Activated CD4-positive, alpha-beta memory T cell treated with anti-CD3 and anti-CD28 coated beads for 36 hours (primary cell): Measurements from ENCODE around the gene ZNF22. TPM values are rescaled to one million over a fixed set of nuclear protein-coding genes. Genes with fewer than 3 reads are reported as not detected.

ENCODE experiments used
- CTCF ChIA-PET: fragments of 350-600 bp; sonication (Branson Sonifier 250); formaldehyde crosslinking; loops from one replicate; lab custom pipeline; 2021; ENCODE audit warnings: antibody characterized with exemption, inconsistent platforms; lab: Charles Lee
- POLR2A ChIA-PET: fragments of 350-600 bp; sonication (Branson Sonifier 250); formaldehyde crosslinking; loops from one replicate; lab custom pipeline; 2021; ENCODE audit warnings: antibody characterized with exemption; lab: Charles Lee
- DNase-seq: peaks from one replicate; pipeline ENCODE4 v3.0.0-alpha.2; 2020
- H3K27ac Mint-ChIP-seq: one replicate; pipeline ENCODE4 v1.8.0; 2021; ENCODE audit warnings: mixed read lengths
- H3K27me3 Mint-ChIP-seq: one replicate; pipeline ENCODE4 v1.8.0; 2021; ENCODE audit warnings: mixed read lengths
- H3K36me3 Mint-ChIP-seq: one replicate; pipeline ENCODE4 v1.8.0; 2021; ENCODE audit warnings: mixed read lengths
- H3K4me1 Mint-ChIP-seq: one replicate; pipeline ENCODE4 v1.8.0; 2021; ENCODE audit warnings: low read depth, mixed read lengths
- H3K4me3 Mint-ChIP-seq: one replicate; pipeline ENCODE4 v1.8.0; 2021; ENCODE audit warnings: mild to moderate bottlenecking, mixed read lengths
- H3K9me3 Mint-ChIP-seq: one replicate; pipeline ENCODE4 v1.8.0; 2021; ENCODE audit warnings: mixed read lengths
- intact Hi-C: fragments of 100-400 bp; cut with micrococcal nuclease; formaldehyde crosslinking; loops from one replicate; pipeline ENCODE4 v1.15.1; 2023
- total RNA-seq, 2 experiments: library from RNA; stranded (reverse); gene quantifications; one replicate each; pipeline ENCODE4 v1.2.3, GENCODE V29; 2021

ZNF22 gene
- total RNA-seq, 2 experiments from 2014 or later, result 19.3 to 19.9 TPM

- Mint-ChIP-seq H3K27me3 (peaks cover 2% of the 10 kb centered on the region), H3K27ac (no peak overlapping the region), H3K36me3 (no peaks in the 10 kb centered on the region), H3K4me1 (no peaks in the 10 kb centered on the region), H3K9me3 (no peaks in the 10 kb centered on the region), H3K4me3 (no peak overlapping the region)
- ChIA-PET POLR2A (no interaction called here), CTCF (interaction anchor here (0.7 to 1.0 kb wide), 2 partner anchors 15 to 17 kb away, joined by 3 read pairs; no protein-coding TSS in a partner anchor)
- intact Hi-C loops, result no loop called here
- peak; percentile 3 for DNase-seq
Observed at GRCh38 chr10:44988957-44989585, 11.7 kb upstream of the ZNF22 start.

GRCh38 chr10:44989597-44990301, 11.0 kb upstream of the ZNF22 start:
- peaks cover 2% of the 10 kb centered on the region for H3K27me3 Mint-ChIP-seq
- H3K4me1 Mint-ChIP-seq, result no peaks in the 10 kb centered on the region
- no peak for DNase-seq
- no peaks in the 10 kb centered on the region for H3K9me3 Mint-ChIP-seq
- CTCF ChIA-PET, result interaction anchor here (0.7 to 2.2 kb wide), 2 partner anchors 15 to 57 kb away, joined by 3 to 7 read pairs; no protein-coding TSS in a partner anchor
- H3K36me3 Mint-ChIP-seq, result no peaks in the 10 kb centered on the region
- no peak overlapping the region for H3K4me3 Mint-ChIP-seq
- POLR2A ChIA-PET, result no interaction called here
- H3K27ac Mint-ChIP-seq, result no peak overlapping the region
- intact Hi-C loops, result no loop called here

GRCh38 chr10:44990302-44990655, 10.4 kb upstream of the ZNF22 start:
- Mint-ChIP-seq H3K27ac (no peak overlapping the region), H3K36me3 (no peaks in the 10 kb centered on the region), H3K9me3 (no peaks in the 10 kb centered on the region), H3K4me1 (peaks cover 3% of the 10 kb centered on the region), H3K4me3 (no peak overlapping the region), H3K27me3 (peaks cover 2% of the 10 kb centered on the region)
- ChIA-PET CTCF (interaction anchor here (2.2 kb wide), 1 partner anchor 57 kb away, joined by 7 read pairs; no protein-coding TSS in a partner anchor), POLR2A (no interaction called here)
- intact Hi-C loops, result no loop called here
- DNase-seq, result peak; percentile 8

GRCh38 chr10:44990965-44991364, 9.8 kb upstream of the ZNF22 start:
- ChIA-PET POLR2A (no interaction called here), CTCF (interaction anchor here (2.2 kb wide), 1 partner anchor 58 kb away, joined by 7 read pairs; no protein-coding TSS in a partner anchor)
- H3K4me1 Mint-ChIP-seq, result peaks cover 10% of the 10 kb centered on the region
- no peak overlapping the region for H3K27ac Mint-ChIP-seq
- DNase-seq, result peak; percentile 5
- intact Hi-C loops, result no loop called here
- no peak overlapping the region for H3K4me3 Mint-ChIP-seq
- no peaks in the 10 kb centered on the region for H3K36me3 Mint-ChIP-seq
- peaks cover 2% of the 10 kb centered on the region for H3K27me3 Mint-ChIP-seq
- no peaks in the 10 kb centered on the region for H3K9me3 Mint-ChIP-seq

- CTCF ChIA-PET, result interaction anchor here (2.2 kb wide), 1 partner anchor 58 kb away, joined by 7 read pairs; no protein-coding TSS in a partner anchor
- no peak for DNase-seq
- H3K4me3 Mint-ChIP-seq, result no peak overlapping the region
- H3K4me1 Mint-ChIP-seq, result peaks cover 10% of the 10 kb centered on the region
- H3K27ac Mint-ChIP-seq, result no peak overlapping the region
- H3K27me3 Mint-ChIP-seq, result peaks cover 2% of the 10 kb centered on the region
- POLR2A ChIA-PET, result no interaction called here
- no peaks in the 10 kb centered on the region for H3K36me3 Mint-ChIP-seq
- no peaks in the 10 kb centered on the region for H3K9me3 Mint-ChIP-seq
- intact Hi-C loops, result no loop called here
Observed at GRCh38 chr10:44991571-44991970, 9.2 kb upstream of the ZNF22 start.

- no peak for DNase-seq
- no peak overlapping the region for H3K27ac Mint-ChIP-seq
- peaks cover 2% of the 10 kb centered on the region for H3K27me3 Mint-ChIP-seq
- H3K4me3 Mint-ChIP-seq, result no peak overlapping the region
- intact Hi-C loops, result no loop called here
- H3K9me3 Mint-ChIP-seq, result no peaks in the 10 kb centered on the region
- H3K4me1 Mint-ChIP-seq, result peaks cover 10% of the 10 kb centered on the region
- no peaks in the 10 kb centered on the region for H3K36me3 Mint-ChIP-seq
- ChIA-PET CTCF (no interaction called here), POLR2A (interaction anchor here (0.8 kb wide), 1 partner anchor 17 kb away, joined by 3 read pairs; no protein-coding TSS in a partner anchor)
Observed at GRCh38 chr10:44992070-44992731, 8.5 kb upstream of the ZNF22 start.

- Mint-ChIP-seq H3K36me3 (no peaks in the 10 kb centered on the region), H3K4me1 (peaks cover 10% of the 10 kb centered on the region), H3K27me3 (peaks cover 2% of the 10 kb centered on the region), H3K9me3 (no peaks in the 10 kb centered on the region), H3K4me3 (no peak overlapping the region), H3K27ac (no peak overlapping the region)
- intact Hi-C loops, result no loop called here
- no peak for DNase-seq
- ChIA-PET CTCF (no interaction called here), POLR2A (interaction anchor here (0.8 kb wide), 1 partner anchor 18 kb away, joined by 3 read pairs; no protein-coding TSS in a partner anchor)
Observed at GRCh38 chr10:44992732-44993225, 7.9 kb upstream of the ZNF22 start.

- peaks cover 10% of the 10 kb centered on the region for H3K4me1 Mint-ChIP-seq
- H3K4me3 Mint-ChIP-seq, result no peak overlapping the region
- intact Hi-C loops, result no loop called here
- ChIA-PET POLR2A (interaction anchor here (0.8 kb wide), 1 partner anchor 18 kb away, joined by 3 read pairs; no protein-coding TSS in a partner anchor), CTCF (no interaction called here)
- H3K36me3 Mint-ChIP-seq, result no peaks in the 10 kb centered on the region
- no peaks in the 10 kb centered on the region for H3K9me3 Mint-ChIP-seq
- no peak overlapping the region for H3K27ac Mint-ChIP-seq
- peak; percentile 7 for DNase-seq
- H3K27me3 Mint-ChIP-seq, result peaks cover 2% of the 10 kb centered on the region
Observed at GRCh38 chr10:44993226-44993921, 7.3 kb upstream of the ZNF22 start.

- ChIA-PET CTCF (interaction anchor here (1.2 kb wide), 1 partner anchor 14 kb away, joined by 5 read pairs; no protein-coding TSS in a partner anchor), POLR2A (no interaction called here)
- DNase-seq, result no peak
- Mint-ChIP-seq H3K4me1 (peaks cover 10% of the 10 kb centered on the region), H3K36me3 (no peaks in the 10 kb centered on the region), H3K27ac (no peak overlapping the region), H3K9me3 (no peaks in the 10 kb centered on the region), H3K27me3 (no peaks in the 10 kb centered on the region), H3K4me3 (no peak overlapping the region)
- intact Hi-C loops, result no loop called here
Observed at GRCh38 chr10:44993922-44994751, 6.6 kb upstream of the ZNF22 start.

- Mint-ChIP-seq H3K9me3 (no peaks in the 10 kb centered on the region), H3K36me3 (peaks cover 1% of the 10 kb centered on the region), H3K4me3 (no peak overlapping the region), H3K27ac (no peak overlapping the region), H3K4me1 (peaks cover 13% of the 10 kb centered on the region), H3K27me3 (no peaks in the 10 kb centered on the region)
- intact Hi-C loops, result no loop called here
- ChIA-PET CTCF (interaction anchor here (1.2 to 1.4 kb wide), 2 partner anchors 13 kb away, joined by 5 to 6 read pairs; no protein-coding TSS in a partner anchor), POLR2A (no interaction called here)
- DNase-seq, result no peak
Observed at GRCh38 chr10:44994752-44995530, 5.8 kb upstream of the ZNF22 start.
